Right cardiac atrium (tissue), 5 donors: Measurements from ENCODE around the gene RAB23. TPM values are rescaled to one million over a fixed set of nuclear protein-coding genes. Genes with fewer than 3 reads are reported as not detected.

Experiments used
- ATAC-seq, 2 donors: fragments of 200-7000 bp; cut with Tn5 transposase; one replicate each; pipeline versions ENCODE4 v1.8.0 to v1.9.1; 2020; ENCODE audit warnings: moderate library complexity in 2 of 2, mild to moderate bottlenecking in 1 of 2
- DNase-seq, 3 donors: peaks; one replicate each; pipeline ENCODE4 v3.0.0-alpha.2; 2020
- H3K27ac ChIP-seq: one replicate; pipeline ENCODE4 v1.5.1; 2013; ENCODE audit warnings: mild to moderate bottlenecking, low read length, control low read depth, moderate library complexity
- H3K27me3 ChIP-seq: one replicate; pipeline ENCODE4 v1.6.1; 2013; ENCODE audit not compliant: control insufficient read depth, insufficient read depth
- H3K4me1 ChIP-seq: one replicate; pipeline ENCODE4 v1.6.1; 2013; ENCODE audit warnings: low read length; ENCODE audit not compliant: control insufficient read depth, insufficient read depth
- H3K4me3 ChIP-seq: one replicate; pipeline ENCODE4 v1.5.1; 2013; ENCODE audit warnings: low read length, control low read depth
- H3K9me3 ChIP-seq: one replicate; pipeline ENCODE4 v1.6.1; 2013; ENCODE audit warnings: low read length; ENCODE audit not compliant: control insufficient read depth
- WGBS: extraction: QIAGEN DNeasy Blood & Tissue Kit; methylation state at CpG from one replicate; pipeline ENCODE4 v1.1.7; 2013; 5-methylcytosine and 5-hydroxymethylcytosine counted together
- intact Hi-C, 4 donors: fragments of 100-400 bp; cut with DNase I; formaldehyde crosslinking; loops; one replicate each; pipeline versions ENCODE4 v1.11.0 to v1.14.0; 2022 to 2023
- polyA plus RNA-seq: library from polyadenylated mRNA; stranded (reverse); fragments of 200-250 nt; gene quantifications from one replicate; pipeline ENCODE4 v1.2.3, GENCODE V29; 2013
- total RNA-seq, 4 donors: library from RNA; stranded (reverse); fragmentation: NEBNext Ultra II Directional; extraction: Animal tissue kit (Norgen Biotek cat#: 25700); gene quantifications; one replicate each; pipeline ENCODE4 v1.2.1, GENCODE V29; 2021
- donor health status: healthy with polysubstance abuse.
- donor health status: DM: no; HTN: yes; CAD: no.
- donor health status: DM: no; HTN: no; CAD: no.
- donor health status: DM: no; HTN: yes; CAD: no; lungs with severe emphysema.
- donor health status: DM: yes; HTN: yes; CAD: no.

RAB23 gene
- total and polyA plus RNA-seq, 5 donors: 6.1 to 20.7 (median 11.3) TPM

- Histone ChIP-seq H3K4me3 (no peak overlapping the region), H3K27me3 (no peaks in the 10 kb centered on the region), H3K4me1 (no peaks in the 10 kb centered on the region), H3K27ac (no peak overlapping the region), H3K9me3 (no peaks in the 10 kb centered on the region)
- intact Hi-C loops: no loop called here
- ATAC-seq: no peak
- no peak for DNase-seq
- WGBS: 68% methylated on average over 3 of the region's 3 CpGs
These were observed 41.5 kb downstream of the RAB23 start for GRCh38 chr6:57180596-57180995.

GRCh38 chr6:57177545-57178265, 44.4 kb downstream of the RAB23 start:
- 39% methylated on average over 11 of the region's 11 CpGs for WGBS

GRCh38 chr6:57174511-57174907, 47.6 kb downstream of the RAB23 start:
- H3K9me3 ChIP-seq: no peaks in the 10 kb centered on the region
- ATAC-seq (no peak), DNase-seq (no peak)
- H3K4me1 ChIP-seq: no peaks in the 10 kb centered on the region
- intact Hi-C loops: loop anchor here in 2 of 4 donors (10.0 kb wide), 1 partner anchor 140 kb away; the partner anchor contains the start of gene PRIM2 (in 2 of the 2)
- 87% methylated on average over 3 of the region's 3 CpGs for WGBS
- no peaks in the 10 kb centered on the region for H3K27me3 ChIP-seq
- H3K27ac ChIP-seq: no peak overlapping the region
- no peak overlapping the region for H3K4me3 ChIP-seq

More at GRCh38 chr6:57177545-57178265, 44.4 kb downstream of the RAB23 start:
- Histone ChIP-seq H3K27ac (peak overlapping the region; percentile 96), H3K9me3 (no peaks in the 10 kb centered on the region), H3K4me1 (no peaks in the 10 kb centered on the region), H3K27me3 (no peaks in the 10 kb centered on the region), H3K4me3 (peak overlapping the region; percentile 25)
- peak; percentile 62 to 80 (median 70) for DNase-seq
- intact Hi-C loops: loop anchor here in 2 of 4 donors (10.0 kb wide), 1 partner anchor 137 kb away; the partner anchor contains the start of gene PRIM2 (in 2 of the 2)
- peak; percentile 73 to 79 for ATAC-seq

GRCh38 chr6:57173886-57174510, 48.1 kb downstream of the RAB23 start:
- H3K27me3 ChIP-seq: no peaks in the 10 kb centered on the region
- intact Hi-C loops: loop anchor here in 2 of 4 donors (10.0 kb wide), 1 partner anchor 141 kb away; the partner anchor contains the start of gene PRIM2 (in 2 of the 2)
- no peak for ATAC-seq
- H3K4me1 ChIP-seq: no peaks in the 10 kb centered on the region
- H3K4me3 ChIP-seq: peak overlapping the region; percentile 73
- H3K27ac ChIP-seq: peak overlapping the region; percentile 68
- no peak for DNase-seq
- WGBS: 48% methylated on average over 5 of the region's 5 CpGs
- no peaks in the 10 kb centered on the region for H3K9me3 ChIP-seq

GRCh38 chr6:57173056-57173885, 48.8 kb downstream of the RAB23 start:
- 9% methylated on average over 19 of the region's 19 CpGs for WGBS

GRCh38 chr6:57172136-57173055, 49.7 kb downstream of the RAB23 start, which contains the start of gene BAG2:
TSS of gene BAG2 (plus strand) at chr6:57172326. CDS start at chr6:57172698, 372 bp downstream.
- WGBS: under 1% methylated on average over 97 of the region's 97 CpGs

More at GRCh38 chr6:57173056-57173885, 48.8 kb downstream of the RAB23 start:
- H3K4me1 ChIP-seq: no peaks in the 10 kb centered on the region
- peak in 2 of 3 donors; percentile 28 to 65 for DNase-seq
- H3K27me3 ChIP-seq: no peaks in the 10 kb centered on the region
- H3K27ac ChIP-seq: peak overlapping the region; percentile 67
- ATAC-seq: peak; percentile 28 to 41
- peak overlapping the region; percentile 73 for H3K4me3 ChIP-seq
- no peaks in the 10 kb centered on the region for H3K9me3 ChIP-seq
- intact Hi-C loops: loop anchor here in 2 of 4 donors (10.0 kb wide), 1 partner anchor 142 kb away; the partner anchor contains the start of gene PRIM2 (in 2 of the 2)

GRCh38 chr6:57165080-57165479, 57.0 kb downstream of the RAB23 start:
- Histone ChIP-seq H3K9me3 (no peaks in the 10 kb centered on the region), H3K27me3 (no peaks in the 10 kb centered on the region), H3K4me3 (no peak overlapping the region), H3K27ac (no peak overlapping the region), H3K4me1 (no peaks in the 10 kb centered on the region)
- no peak for DNase-seq
- intact Hi-C loops: no loop called here
- no peak for ATAC-seq
- 100% methylated on average over 1 of the region's 1 CpG for WGBS

More at GRCh38 chr6:57172136-57173055, 49.7 kb downstream of the RAB23 start, which contains the start of gene BAG2:
- Histone ChIP-seq H3K27me3 (no peaks in the 10 kb centered on the region), H3K4me1 (no peaks in the 10 kb centered on the region), H3K27ac (peak within 1 kb of the TSS; percentile 78), H3K9me3 (no peaks in the 10 kb centered on the region), H3K4me3 (peak within 1 kb of the TSS; percentile 73)
- peak; percentile 91 to 96 (median 95) for DNase-seq
- intact Hi-C loops: loop anchor here in 2 of 4 donors (10.0 kb wide), 1 partner anchor 142 kb away; the partner anchor contains the start of gene PRIM2 (in 2 of the 2)
- peak; percentile 97 to 98 for ATAC-seq

- H3K4me3 ChIP-seq: no peak overlapping the region
- intact Hi-C loops: no loop called here
- 95% methylated on average over 2 of the region's 2 CpGs for WGBS
- no peaks in the 10 kb centered on the region for H3K4me1 ChIP-seq
- no peak overlapping the region for H3K27ac ChIP-seq
- no peaks in the 10 kb centered on the region for H3K9me3 ChIP-seq
- H3K27me3 ChIP-seq: no peaks in the 10 kb centered on the region
- no peak for ATAC-seq
- DNase-seq: no peak
These were observed 58.2 kb downstream of the RAB23 start for GRCh38 chr6:57163956-57164355.

GRCh38 chr6:57162516-57162915, 59.6 kb downstream of the RAB23 start:
- H3K27me3 ChIP-seq: no peaks in the 10 kb centered on the region
- intact Hi-C loops: no loop called here
- ATAC-seq (no peak), DNase-seq (no peak)
- H3K27ac ChIP-seq: no peak overlapping the region
- H3K4me1 ChIP-seq: no peaks in the 10 kb centered on the region
- WGBS: 89% methylated on average over 3 of the region's 3 CpGs
- no peaks in the 10 kb centered on the region for H3K9me3 ChIP-seq
- H3K4me3 ChIP-seq: no peak overlapping the region

GRCh38 chr6:57162028-57162427, 60.1 kb downstream of the RAB23 start:
- no peaks in the 10 kb centered on the region for H3K4me1 ChIP-seq
- WGBS: 96% methylated on average over 2 of the region's 2 CpGs
- intact Hi-C loops: no loop called here

More at GRCh38 chr6:57162028-57162427, 60.1 kb downstream of the RAB23 start:
- Histone ChIP-seq H3K27me3 (no peaks in the 10 kb centered on the region), H3K9me3 (no peaks in the 10 kb centered on the region), H3K4me3 (no peak overlapping the region), H3K27ac (no peak overlapping the region)
- DNase-seq (no peak), ATAC-seq (no peak)
